ENCODE data around the gene PKD2. TPM values are rescaled to one million over a fixed set of nuclear protein-coding genes. Genes with fewer than 3 reads are reported as not detected.

The PKD2 gene
- total RNA-seq, 1 experiment from 2014 or later, result 38.4 TPM

DNA sequence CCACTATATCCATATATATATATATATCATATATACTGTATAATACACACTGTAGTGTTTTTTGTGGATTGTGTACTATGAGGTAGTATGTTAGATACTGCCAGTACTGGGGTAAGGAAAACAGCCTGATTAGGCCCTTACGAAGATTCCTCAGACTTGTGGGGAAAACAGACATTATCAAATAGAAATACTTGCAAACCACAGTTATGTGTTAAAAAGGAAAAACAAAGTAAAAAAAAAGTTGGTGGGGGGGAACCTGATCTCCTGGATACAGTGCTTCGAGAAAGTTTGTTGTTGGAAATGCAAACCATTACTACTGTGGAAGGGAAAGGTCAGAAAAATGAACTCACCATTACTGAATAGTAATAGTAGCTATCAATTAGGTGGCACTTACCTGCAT lies 53.0 kb downstream of the PKD2 start:
- Mint-ChIP-seq H3K27ac (no peak overlapping the region), H3K9me3 (no peaks in the 10 kb centered on the region), H3K4me1 (no peaks in the 10 kb centered on the region), H3K4me3 (no peak overlapping the region), H3K36me3 (ENCODE audit: insufficient read depth in 1 of 3, low read depth in 3 of 3) (peaks cover 19 to 75% (median 57%) of the 10 kb centered on the region in 3 experiments; a peak in 6 of 7 replicates), H3K27me3 (ENCODE audit: low read depth) (no peaks in the 10 kb centered on the region)
- Histone ChIP-seq H2BK120ac (ENCODE audit: low read depth, low read length, poor library complexity, severe bottlenecking) (no peak overlapping the region), H2BK5ac (ENCODE audit: insufficient read length, low read length) (no peak overlapping the region), H3K14ac (ENCODE audit: insufficient read depth, low read length) (no peak overlapping the region), H4K91ac (ENCODE audit: insufficient read length, low read depth, low read length) (no peak overlapping the region), H2AFZ (ENCODE audit: low read length) (no peak overlapping the region), H3K4ac (ENCODE audit: low read depth, low read length) (no peak overlapping the region), H3K9me3 (ENCODE audit: control insufficient read depth, low read depth, low read length) (no peaks in the 10 kb centered on the region), H3K23me2 (ENCODE audit: insufficient read length, low read depth, low read length, poor library complexity, severe bottlenecking) (no peaks in the 10 kb centered on the region), H3K27me3 (ENCODE audit: insufficient read depth, low read length) (no peaks in the 10 kb centered on the region), H3K23ac (ENCODE audit: insufficient read length, low read depth, low read length) (no peak overlapping the region), H3K18ac (ENCODE audit: insufficient read length, low read depth, low read length) (no peak overlapping the region), H3T11ph (ENCODE audit: low read length) (no peak overlapping the region), H2BK20ac (ENCODE audit: low read depth, low read length, poor library complexity, severe bottlenecking) (no peak overlapping the region), H3K56ac (ENCODE audit: insufficient read length, low read depth, low read length) (no peak overlapping the region), H3K4me2 (ENCODE audit: insufficient read depth, insufficient read length, low read length) (no peak overlapping the region), H3K9ac (ENCODE audit: extremely low read depth, insufficient read length, low read length) (no peak overlapping the region), H4K5ac (ENCODE audit: insufficient read length, low read depth, low read length) (no peak overlapping the region), H3K79me1 (ENCODE audit: insufficient read depth, low read depth, low read length, poor library complexity, severe bottlenecking) (no peaks in the 10 kb centered on the region), H2BK15ac (ENCODE audit: low read depth, low read length) (no peak overlapping the region), H3K4me1 (ENCODE audit: insufficient read depth, low read length) (no peaks in the 10 kb centered on the region), H2BK12ac (ENCODE audit: insufficient read length, low read depth, low read length) (no peak overlapping the region), H4K20me1 (ENCODE audit: control insufficient read depth, insufficient read depth, insufficient read length) (peaks cover 2% of the 10 kb centered on the region), H2AK5ac (ENCODE audit: insufficient read length, low read length) (no peak overlapping the region), H3K27ac (ENCODE audit: insufficient read length, low read depth, low read length) (no peak overlapping the region), H4K8ac (replicated peaks; ENCODE audit: insufficient read length, low read depth, low read length) (no peak overlapping the region), H3K79me2 (ENCODE audit: insufficient read depth, low read length) (no peaks in the 10 kb centered on the region)
- DNase-seq, result no peak
- TF ChIP-seq, protein P1, sequence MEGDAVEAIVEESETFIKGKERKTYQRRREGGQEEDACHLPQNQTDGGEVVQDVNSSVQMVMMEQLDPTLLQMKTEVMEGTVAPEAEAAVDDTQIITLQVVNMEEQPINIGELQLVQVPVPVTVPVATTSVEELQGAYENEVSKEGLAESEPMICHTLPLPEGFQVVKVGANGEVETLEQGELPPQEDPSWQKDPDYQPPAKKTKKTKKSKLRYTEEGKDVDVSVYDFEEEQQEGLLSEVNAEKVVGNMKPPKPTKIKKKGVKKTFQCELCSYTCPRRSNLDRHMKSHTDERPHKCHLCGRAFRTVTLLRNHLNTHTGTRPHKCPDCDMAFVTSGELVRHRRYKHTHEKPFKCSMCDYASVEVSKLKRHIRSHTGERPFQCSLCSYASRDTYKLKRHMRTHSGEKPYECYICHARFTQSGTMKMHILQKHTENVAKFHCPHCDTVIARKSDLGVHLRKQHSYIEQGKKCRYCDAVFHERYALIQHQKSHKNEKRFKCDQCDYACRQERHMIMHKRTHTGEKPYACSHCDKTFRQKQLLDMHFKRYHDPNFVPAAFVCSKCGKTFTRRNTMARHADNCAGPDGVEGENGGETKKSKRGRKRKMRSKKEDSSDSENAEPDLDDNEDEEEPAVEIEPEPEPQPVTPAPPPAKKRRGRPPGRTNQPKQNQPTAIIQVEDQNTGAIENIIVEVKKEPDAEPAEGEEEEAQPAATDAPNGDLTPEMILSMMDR (conservative IDR thresholded peaks at IDR 0.05), result no peak
- WGBS (ENCODE audit: extremely low coverage, insufficient read length, low lambda C conversion rate), result no CpG with 5 or more reads among the region's 2 CpGs
